ENCODE data around the gene STK16. TPM values are rescaled to one million over a fixed set of nuclear protein-coding genes. Genes with fewer than 3 reads are reported as not detected.

The STK16 gene
- total and polyA plus RNA-seq, 10 donors, result 17.0 to 47.6 (median 29.5) TPM

GRCh38 chr2:219230059-219230540 is 15.2 kb upstream of the STK16 start:
- intact Hi-C loops (cut with DNase I; ENCODE audit: low total_unique reads), result no loop called here
- peak; percentile 92 for DNase-seq
- TF ChIP-seq CTCF (IDR thresholded peaks at IDR 0.05 in 8 of 11, conservative IDR thresholded peaks at IDR 0.05 in 3 of 11) (no peak), POLR2AphosphoS5 (IDR thresholded peaks at IDR 0.05) (no peak), POLR2A (IDR thresholded peaks at IDR 0.05) (no peak)
- Histone ChIP-seq H3K4me1 (peaks cover 18 to 68% (median 48%) of the 10 kb centered on the region in 6 donors), H3K36me3 (peaks cover 0 to 69% (median 48%) of the 10 kb centered on the region in 6 donors), H3K27me3 (replicated peaks in 1 of 7) (no peaks in the 10 kb centered on the region), H3K27ac (peak overlapping the region; percentile 88 to 99 (median 97)), H3K9me3 (no peaks in the 10 kb centered on the region), H3K4me3 (peak overlapping the region; percentile 56 to 79 (median 73))
- WGBS, 5 donors, result 0 to 1% (median 0%) methylated on average over 13 to 24 of the region's 24 CpGs

GRCh38 chr2:219234331-219234730 is 10.9 kb upstream of the STK16 start:
- peaks cover 7 to 30% (median 16%) of the 10 kb centered on the region in 6 donors for H3K4me1 ChIP-seq
- H3K27me3 ChIP-seq (replicated peaks in 1 of 7), result no peaks in the 10 kb centered on the region
- intact Hi-C loops (cut with DNase I; ENCODE audit: low total_unique reads), result no loop called here
- H3K36me3 ChIP-seq, result peaks cover 0 to 84% (median 67%) of the 10 kb centered on the region in 6 donors
- no peak overlapping the region for H3K27ac ChIP-seq
- TF ChIP-seq POLR2AphosphoS5 (IDR thresholded peaks at IDR 0.05) (no peak), CTCF (IDR thresholded peaks at IDR 0.05 in 8 of 11, conservative IDR thresholded peaks at IDR 0.05 in 3 of 11) (no peak), POLR2A (IDR thresholded peaks at IDR 0.05) (no peak)
- H3K4me3 ChIP-seq, result no peak overlapping the region
- DNase-seq, result no peak
- 81 to 96% (median 95%) methylated on average over 3 of the region's 3 CpGs for WGBS, 5 donors
- H3K9me3 ChIP-seq, result no peaks in the 10 kb centered on the region

- no peak for DNase-seq
- H3K4me3 ChIP-seq, result peak overlapping the region in 5 of 8 donors; percentile 3 to 57 (median 11)
- TF ChIP-seq POLR2A (IDR thresholded peaks at IDR 0.05), result no peak
- TF ChIP-seq CTCF (IDR thresholded peaks at IDR 0.05 in 8 of 11, conservative IDR thresholded peaks at IDR 0.05 in 3 of 11), result no peak
- peak; percentile 28 to 53 (median 50) for TF ChIP-seq POLR2AphosphoS5 (IDR thresholded peaks at IDR 0.05)
- H3K9me3 ChIP-seq, result no peaks in the 10 kb centered on the region
- H3K27ac ChIP-seq, result peak overlapping the region in 4 of 8 donors; percentile 47 to 63 (median 58)
- peaks cover 26 to 54% (median 40%) of the 10 kb centered on the region in 6 donors for H3K4me1 ChIP-seq
- intact Hi-C loops (cut with DNase I; ENCODE audit: low total_unique reads), result no loop called here
- no peaks in the 10 kb centered on the region for H3K27me3 ChIP-seq (replicated peaks in 1 of 7)
- WGBS, 5 donors, result 44 to 68% (median 55%) methylated on average over 28 of the region's 28 CpGs
- peaks cover 0 to 33% (median 3%) of the 10 kb centered on the region in 6 donors for H3K36me3 ChIP-seq
These were observed 2.0 kb upstream of the STK16 start for GRCh38 chr2:219243291-219243761.

- H3K4me1 ChIP-seq, result peaks cover 39 to 68% (median 55%) of the 10 kb centered on the region in 6 donors
- H3K4me3 ChIP-seq, result peak overlapping the region; percentile 69 to 88 (median 76)
- H3K36me3 ChIP-seq, result peaks cover 0 to 33% (median 6%) of the 10 kb centered on the region in 6 donors
- WGBS, 5 donors, result 26 to 42% (median 34%) methylated on average over 6 of the region's 6 CpGs
- no peak for DNase-seq
- intact Hi-C loops (cut with DNase I; ENCODE audit: low total_unique reads), result no loop called here
- H3K9me3 ChIP-seq, result no peaks in the 10 kb centered on the region
- H3K27ac ChIP-seq, result peak overlapping the region; percentile 94 to 99 (median 97)
- TF ChIP-seq CTCF (IDR thresholded peaks at IDR 0.05 in 8 of 11, conservative IDR thresholded peaks at IDR 0.05 in 3 of 11) (no peak), POLR2AphosphoS5 (IDR thresholded peaks at IDR 0.05) (no peak), POLR2A (IDR thresholded peaks at IDR 0.05) (no peak)
- H3K27me3 ChIP-seq (replicated peaks in 1 of 7), result no peaks in the 10 kb centered on the region
These were observed 511 bp upstream of the STK16 start for GRCh38 chr2:219244789-219245147.
